ENCODE data around the gene TES. TPM values are rescaled to one million over a fixed set of nuclear protein-coding genes. Genes with fewer than 3 reads are reported as not detected.

The TES gene
- total RNA-seq, 4 donors from 2014 or later: 24.7 to 33.1 (median 31.6) TPM

- TF ChIP-seq, protein P1, sequence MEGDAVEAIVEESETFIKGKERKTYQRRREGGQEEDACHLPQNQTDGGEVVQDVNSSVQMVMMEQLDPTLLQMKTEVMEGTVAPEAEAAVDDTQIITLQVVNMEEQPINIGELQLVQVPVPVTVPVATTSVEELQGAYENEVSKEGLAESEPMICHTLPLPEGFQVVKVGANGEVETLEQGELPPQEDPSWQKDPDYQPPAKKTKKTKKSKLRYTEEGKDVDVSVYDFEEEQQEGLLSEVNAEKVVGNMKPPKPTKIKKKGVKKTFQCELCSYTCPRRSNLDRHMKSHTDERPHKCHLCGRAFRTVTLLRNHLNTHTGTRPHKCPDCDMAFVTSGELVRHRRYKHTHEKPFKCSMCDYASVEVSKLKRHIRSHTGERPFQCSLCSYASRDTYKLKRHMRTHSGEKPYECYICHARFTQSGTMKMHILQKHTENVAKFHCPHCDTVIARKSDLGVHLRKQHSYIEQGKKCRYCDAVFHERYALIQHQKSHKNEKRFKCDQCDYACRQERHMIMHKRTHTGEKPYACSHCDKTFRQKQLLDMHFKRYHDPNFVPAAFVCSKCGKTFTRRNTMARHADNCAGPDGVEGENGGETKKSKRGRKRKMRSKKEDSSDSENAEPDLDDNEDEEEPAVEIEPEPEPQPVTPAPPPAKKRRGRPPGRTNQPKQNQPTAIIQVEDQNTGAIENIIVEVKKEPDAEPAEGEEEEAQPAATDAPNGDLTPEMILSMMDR (IDR thresholded peaks at IDR 0.05; ENCODE audit: low read depth): no peak
Observed at GRCh38 chr7:116222501-116222900, 12.2 kb downstream of the TES start.

- TF ChIP-seq, protein P1 (IDR thresholded peaks at IDR 0.05; ENCODE audit: low read depth): no peak
Observed at GRCh38 chr7:116223588-116223987, 13.2 kb downstream of the TES start.

DNA sequence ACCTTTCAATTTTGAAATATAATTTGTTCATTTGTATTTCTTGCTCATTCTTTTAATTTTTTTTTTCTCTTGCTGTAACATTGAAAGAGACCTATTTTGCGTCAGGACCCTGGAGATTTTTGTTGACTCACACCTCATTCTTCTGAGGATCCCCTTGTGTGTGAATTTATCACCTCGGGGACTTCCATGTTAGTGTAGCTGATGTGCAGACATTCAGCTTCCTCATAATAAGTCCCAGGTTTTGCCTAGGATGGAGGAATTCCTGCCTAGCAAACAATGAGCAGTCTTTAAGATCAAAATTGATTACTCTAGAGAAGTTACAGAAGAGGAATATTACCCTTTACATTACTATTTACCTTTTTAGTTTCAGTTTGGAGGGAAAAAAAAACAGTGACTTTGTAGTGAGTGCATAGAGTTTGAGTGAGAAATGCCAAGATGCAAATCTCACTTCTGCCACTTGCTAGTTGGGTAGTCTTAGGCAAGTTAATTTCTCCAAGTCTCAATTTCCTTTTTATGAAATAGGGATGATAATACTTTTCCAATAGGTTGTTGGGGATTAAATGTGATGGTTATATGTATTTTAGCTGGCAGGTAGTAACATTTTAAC, 14.3 kb downstream of the TES start:
- TF ChIP-seq, protein P1 (IDR thresholded peaks at IDR 0.05; ENCODE audit: low read depth): no peak

DNA sequence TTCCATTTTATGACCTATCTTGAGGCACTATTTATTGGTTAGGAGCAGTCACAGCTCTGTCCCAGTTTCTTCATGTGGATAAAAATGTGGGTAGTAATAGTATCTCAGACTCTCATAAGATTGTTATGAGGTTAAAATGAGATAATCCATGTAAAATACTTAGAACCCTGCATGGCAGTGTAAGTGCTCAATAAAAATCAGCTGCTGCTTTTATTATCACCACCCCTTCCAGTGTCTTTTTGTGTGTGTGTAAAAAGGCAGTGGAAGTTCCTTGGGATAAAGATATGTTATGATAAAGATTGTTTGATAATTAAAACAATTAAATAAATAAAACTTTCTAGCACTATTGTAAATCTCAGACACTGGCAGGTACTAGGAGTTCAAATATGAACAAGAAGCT, 15.5 kb downstream of the TES start:
- TF ChIP-seq, protein P1 (IDR thresholded peaks at IDR 0.05; ENCODE audit: low read depth): no peak

DNA sequence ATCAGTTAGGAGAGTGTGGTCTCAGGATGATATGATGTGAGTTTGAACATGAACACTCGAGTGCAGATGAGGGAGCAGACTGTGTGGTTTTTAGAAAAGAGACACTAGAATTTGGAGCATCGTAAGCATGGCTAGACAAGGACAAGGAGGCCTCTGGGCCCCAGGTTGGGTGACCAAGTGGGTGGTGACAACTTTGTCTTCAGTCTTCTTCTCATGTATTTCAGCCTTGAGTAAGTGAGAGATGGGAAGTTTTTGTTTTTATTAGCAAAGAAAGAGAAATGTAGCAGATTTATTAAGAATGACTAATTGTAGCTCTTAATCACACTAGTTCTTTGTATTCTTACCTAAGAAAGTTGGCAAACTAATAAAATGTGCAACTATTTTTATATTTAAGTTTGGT, 16.3 kb downstream of the TES start:
- TF ChIP-seq, protein P1 (IDR thresholded peaks at IDR 0.05; ENCODE audit: low read depth): no peak

DNA sequence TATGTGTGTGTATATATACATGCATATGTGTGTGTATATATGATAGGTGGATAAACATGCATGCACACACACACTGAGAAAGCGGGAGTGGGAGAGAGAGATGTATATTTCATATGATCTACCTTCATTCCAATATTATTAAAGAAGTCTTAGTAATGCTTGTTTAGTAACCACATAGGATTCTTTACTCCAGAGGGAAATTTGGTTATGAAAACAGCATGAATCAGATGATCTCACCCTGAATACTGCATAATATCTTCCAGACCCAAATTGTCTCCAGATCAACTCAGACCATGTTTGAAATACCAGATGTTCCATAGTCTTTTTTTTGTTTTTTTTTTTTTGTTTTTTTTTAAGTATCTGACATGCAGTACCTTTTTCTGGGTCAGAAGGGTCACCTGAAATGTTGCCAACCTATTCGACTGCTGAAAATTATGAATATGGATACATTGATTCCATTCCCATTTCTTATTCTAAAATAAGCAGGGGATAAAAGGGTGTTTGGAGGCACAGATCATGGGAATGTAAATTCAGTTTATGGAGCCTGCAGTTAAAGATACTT, 17.4 kb downstream of the TES start:
- TF ChIP-seq, protein P1 (IDR thresholded peaks at IDR 0.05; ENCODE audit: low read depth): no peak

DNA sequence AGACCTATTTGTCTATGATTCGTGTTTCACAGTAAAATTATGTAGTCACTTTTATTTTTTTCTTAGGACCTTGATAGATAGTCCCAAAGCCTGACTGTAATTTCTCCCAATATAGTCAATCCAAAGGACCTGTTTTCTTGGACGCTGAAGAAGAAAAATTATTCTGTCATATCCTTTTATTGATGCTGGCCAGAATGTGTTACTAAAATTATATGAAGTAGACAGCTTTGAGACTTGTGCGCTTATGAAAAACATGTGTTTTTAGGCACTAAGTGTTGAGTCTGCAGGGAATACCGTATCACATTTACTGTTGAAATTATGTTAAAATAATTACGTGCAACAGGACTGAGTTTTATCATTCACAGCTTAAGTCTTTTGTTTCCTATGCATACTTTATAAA, 17.9 kb downstream of the TES start:
- TF ChIP-seq, protein P1 (IDR thresholded peaks at IDR 0.05; ENCODE audit: low read depth): no peak
